B cell (primary cell): ENCODE data around the gene ZNF710. TPM values are rescaled to one million over a fixed set of nuclear protein-coding genes. Genes with fewer than 3 reads are reported as not detected.

Experiments used
- ATAC-seq: fragments of 200-7000 bp; cut with Tn5 transposase; one replicate; pipeline ENCODE4 v1.10.0; 2021; ENCODE audit warnings: low read depth, mild to moderate bottlenecking, moderate number of reproducible peaks, moderate library complexity
- CTCF ChIA-PET: fragments of 350-600 bp; sonication (Branson Sonifier 250); formaldehyde crosslinking; loops from one replicate; lab custom pipeline; 2021; ENCODE audit warnings: antibody characterized with exemption, inconsistent platforms; lab: Charles Lee
- POLR2A ChIA-PET: fragments of 350-600 bp; sonication (Branson Sonifier 250); formaldehyde crosslinking; loops from one replicate; lab custom pipeline; 2021; ENCODE audit warnings: antibody characterized with exemption; lab: Charles Lee
- DNase-seq: peaks from one replicate; pipeline ENCODE4 v3.0.0; 2013
- H2AFZ ChIP-seq: 2 replicates; pipeline ENCODE4 v1.6.1; 2012; ENCODE audit warnings: mild to moderate bottlenecking, low read depth, low read length; ENCODE audit not compliant: insufficient read depth, poor library complexity, severe bottlenecking
- H3K27ac ChIP-seq, 2 donors: 1 replicate in 1 of 2; 2 replicates in 1 of 2; pipeline ENCODE4 v1.5.1; 2012 to 2013; ENCODE audit warnings: low read length in 2 of 2, mild to moderate bottlenecking in 2 of 2, moderate library complexity in 1 of 2
- H3K27me3 ChIP-seq, 4 experiments: fragments of 200-600 bp in 1 of 4; sonication (generic) in 1 of 4; replicated peaks in 1 of 4; 1 replicate in 2 of 4; 2 replicates in 2 of 4; pipeline versions ENCODE4 v1.6.1 to v1.7.0; 2013 to 2016; ENCODE audit warnings: low read length in 3 of 4, mild to moderate bottlenecking in 2 of 4, mixed read lengths in 1 of 4, moderate library complexity in 1 of 4; ENCODE audit not compliant: insufficient read depth in 4 of 4, control insufficient read depth in 3 of 4; ENCODE audit errors: control extremely low read depth in 1 of 4
- H3K36me3 ChIP-seq, 2 experiments: replicated peaks in 1 of 2; 1 replicate in 1 of 2; 2 replicates in 1 of 2; pipeline versions ENCODE4 v1.6.1 to v1.7.1; 2013; ENCODE audit warnings: low read length in 1 of 2; ENCODE audit not compliant: insufficient read depth in 2 of 2, control insufficient read depth in 1 of 2; ENCODE audit errors: control extremely low read depth in 1 of 2, extremely low read depth in 1 of 2
- H3K4me1 ChIP-seq, 2 donors: fragments of 200-600 bp in 1 of 2; sonication (generic) in 1 of 2; 1 replicate in 1 of 2; 2 replicates in 1 of 2; pipeline versions ENCODE4 v1.5.1 to v1.6.1; 2013 to 2017; ENCODE audit warnings: low read length in 2 of 2; ENCODE audit not compliant: control insufficient read depth in 2 of 2, insufficient read depth in 2 of 2
- H3K4me2 ChIP-seq: replicated peaks from 2 replicates; pipeline ENCODE3; 2012; ENCODE audit warnings: mild to moderate bottlenecking, low read depth, low read length; ENCODE audit not compliant: poor library complexity, severe bottlenecking
- H3K4me3 ChIP-seq, 5 experiments: fragments of 200-600 bp in 1 of 5; sonication (generic) in 1 of 5; 1 replicate in 3 of 5; 2 replicates in 2 of 5; pipeline versions ENCODE4 v1.5.1 to v1.7.0; 2011 to 2016; ENCODE audit warnings: low read length in 4 of 5, mild to moderate bottlenecking in 4 of 5, low read depth in 2 of 5, control low read depth in 1 of 5, moderate library complexity in 1 of 5; ENCODE audit not compliant: insufficient read depth in 1 of 5; ENCODE audit errors: control extremely low read depth in 1 of 5, extremely low read depth in 1 of 5
- H3K79me2 ChIP-seq: fragments of 200-600 bp; sonication (generic); one replicate; pipeline ENCODE4 v1.6.0; 2016; ENCODE audit warnings: low read length; ENCODE audit not compliant: control insufficient read depth, insufficient read depth
- H3K9ac ChIP-seq: fragments of 200-600 bp; sonication (generic); 2 replicates; pipeline ENCODE4 v1.6.1; 2017; ENCODE audit warnings: mild to moderate bottlenecking, low read length, moderate library complexity
- H3K9me3 ChIP-seq, 3 donors: one replicate each; pipeline versions ENCODE4 v1.6.1 to v1.7.1; 2013; ENCODE audit warnings: low read length in 2 of 3; ENCODE audit not compliant: control insufficient read depth in 2 of 3, insufficient read depth in 1 of 3; ENCODE audit errors: control extremely low read depth in 1 of 3
- H4K20me1 ChIP-seq: 2 replicates; pipeline ENCODE4 v1.6.0; 2012; ENCODE audit warnings: mild to moderate bottlenecking, low read length; ENCODE audit not compliant: insufficient read depth, control insufficient read depth, poor library complexity, severe bottlenecking
- H3K27ac Mint-ChIP-seq: one replicate; pipeline ENCODE4 v1.8.0; 2021; ENCODE audit warnings: mixed read lengths
- H3K27me3 Mint-ChIP-seq: one replicate; pipeline ENCODE4 v1.8.0; 2021; ENCODE audit warnings: mixed read lengths
- H3K4me1 Mint-ChIP-seq: one replicate; pipeline ENCODE4 v1.8.0; 2021; ENCODE audit warnings: mixed read lengths
- H3K4me3 Mint-ChIP-seq: one replicate; pipeline ENCODE4 v1.8.0; 2021; ENCODE audit warnings: mixed read lengths
- H3K9me3 Mint-ChIP-seq: one replicate; pipeline ENCODE4 v1.8.0; 2022; ENCODE audit warnings: mixed read lengths; ENCODE audit not compliant: insufficient read depth
- EZH2 ChIP-seq: IDR thresholded peaks from 2 replicates; pipeline ENCODE4 v1.6.1; 2012; ENCODE audit warnings: borderline replicate concordance, low read depth, mild to moderate bottlenecking, moderate library complexity, low read length; ENCODE audit not compliant: insufficient read depth, poor library complexity, severe bottlenecking
- WGBS: methylation state at CpG from one replicate; pipeline ENCODE4 v1.1.5; 2013; ENCODE audit warnings: missing lambda C conversion rate; ENCODE audit not compliant: insufficient coverage; 5-methylcytosine and 5-hydroxymethylcytosine counted together
- intact Hi-C: fragments of 100-400 bp; cut with micrococcal nuclease; formaldehyde crosslinking; loops from one replicate; pipeline ENCODE4 v1.10.0; 2022
- polyA plus RNA-seq: library from polyadenylated mRNA; depleted of rRNA; stranded (reverse); fragments of >200 nt; gene quantifications from 2 replicates; pipeline ENCODE4 v1.2.3, GENCODE V29; 2012
- total RNA-seq, 2 donors: library from RNA; stranded (reverse); fragments of 120-200 nt in 1 of 2; gene quantifications; 1 replicate in 1 of 2; 2 replicates in 1 of 2; pipeline versions ENCODE4 v1.2.3 to v1.2.4, GENCODE V29; 2013 to 2022
- TF ChIP-seq, protein P1 (sequence below): fragments of 200-600 bp; IDR thresholded peaks from one replicate; pipeline ENCODE4 v1.8.0; 2022; ENCODE audit warnings: antibody characterized with exemption, mild to moderate bottlenecking

Gene ZNF710
- total and polyA plus RNA-seq, 2 donors (not counting 1 experiment from before 2014, with no cell fraction given): 8.7 to 38.7 TPM

DNA sequence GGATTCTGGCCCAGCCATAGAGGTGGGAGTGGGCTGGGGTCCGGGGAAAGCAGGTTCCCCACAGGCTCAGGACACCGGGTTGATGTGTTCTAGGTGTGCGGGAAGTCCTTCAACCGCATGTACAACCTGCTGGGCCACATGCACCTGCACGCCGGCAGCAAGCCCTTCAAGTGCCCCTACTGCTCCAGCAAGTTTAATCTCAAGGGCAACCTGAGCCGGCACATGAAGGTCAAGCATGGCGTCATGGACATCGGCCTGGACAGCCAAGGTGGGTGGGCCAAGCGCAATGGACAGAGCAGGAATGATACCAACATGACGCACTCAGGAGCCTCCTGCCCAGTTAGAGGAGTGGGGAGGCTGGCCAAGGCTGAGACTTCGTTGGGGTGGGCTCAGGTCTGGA is 72.9 kb downstream of the ZNF710 start:
- Histone ChIP-seq H2AFZ (no peak overlapping the region), H3K36me3 (peaks cover 0 to 27% of the 10 kb centered on the region in 2 experiments), H3K4me3 (no peak overlapping the region), H3K4me1 (peaks cover 0 to 7% of the 10 kb centered on the region in 2 donors), H4K20me1 (peaks cover 8% of the 10 kb centered on the region), H3K4me2 (no peak overlapping the region), H3K9me3 (no peaks in the 10 kb centered on the region), H3K27ac (no peak overlapping the region), H3K27me3 (no peaks in the 10 kb centered on the region), H3K9ac (no peak overlapping the region), H3K79me2 (peaks cover 30% of the 10 kb centered on the region)
- intact Hi-C loops: no loop called here
- DNase-seq (no peak), ATAC-seq (no peak)
- ChIA-PET CTCF (interaction anchor here (0.7 kb wide), 1 partner anchor 102 kb away, joined by 4 read pairs; no protein-coding TSS in a partner anchor), POLR2A (no interaction called here)
- TF ChIP-seq, protein P1, sequence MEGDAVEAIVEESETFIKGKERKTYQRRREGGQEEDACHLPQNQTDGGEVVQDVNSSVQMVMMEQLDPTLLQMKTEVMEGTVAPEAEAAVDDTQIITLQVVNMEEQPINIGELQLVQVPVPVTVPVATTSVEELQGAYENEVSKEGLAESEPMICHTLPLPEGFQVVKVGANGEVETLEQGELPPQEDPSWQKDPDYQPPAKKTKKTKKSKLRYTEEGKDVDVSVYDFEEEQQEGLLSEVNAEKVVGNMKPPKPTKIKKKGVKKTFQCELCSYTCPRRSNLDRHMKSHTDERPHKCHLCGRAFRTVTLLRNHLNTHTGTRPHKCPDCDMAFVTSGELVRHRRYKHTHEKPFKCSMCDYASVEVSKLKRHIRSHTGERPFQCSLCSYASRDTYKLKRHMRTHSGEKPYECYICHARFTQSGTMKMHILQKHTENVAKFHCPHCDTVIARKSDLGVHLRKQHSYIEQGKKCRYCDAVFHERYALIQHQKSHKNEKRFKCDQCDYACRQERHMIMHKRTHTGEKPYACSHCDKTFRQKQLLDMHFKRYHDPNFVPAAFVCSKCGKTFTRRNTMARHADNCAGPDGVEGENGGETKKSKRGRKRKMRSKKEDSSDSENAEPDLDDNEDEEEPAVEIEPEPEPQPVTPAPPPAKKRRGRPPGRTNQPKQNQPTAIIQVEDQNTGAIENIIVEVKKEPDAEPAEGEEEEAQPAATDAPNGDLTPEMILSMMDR: no peak
- TF ChIP-seq EZH2: no peak
- WGBS: 100% methylated on average over 11 of the region's 12 CpGs
- Mint-ChIP-seq H3K27me3 (no peaks in the 10 kb centered on the region), H3K4me1 (peaks cover 4% of the 10 kb centered on the region), H3K27ac (no peak overlapping the region), H3K9me3 (no peaks in the 10 kb centered on the region), H3K4me3 (no peak overlapping the region)

DNA sequence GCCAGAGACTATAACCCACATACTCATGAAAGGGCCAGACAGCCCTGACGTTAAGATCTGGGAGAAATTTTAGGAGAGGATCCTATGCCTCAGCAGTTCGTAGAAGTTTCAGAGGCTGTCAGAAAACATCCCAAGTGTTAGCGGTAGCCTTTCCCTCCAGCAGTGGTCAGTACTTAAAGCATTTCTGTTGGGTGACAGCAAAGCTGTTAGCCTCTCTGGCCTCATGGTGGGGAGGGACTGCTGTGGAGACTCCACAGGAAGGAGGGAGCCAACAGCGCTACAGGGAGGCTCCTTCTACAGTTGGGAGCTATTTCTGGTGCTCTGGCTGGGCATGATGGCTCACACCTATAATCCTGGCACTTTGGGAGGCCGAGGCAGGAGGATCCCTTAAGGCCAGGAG is 73.8 kb downstream of the ZNF710 start:
- Mint-ChIP-seq H3K27me3 (no peaks in the 10 kb centered on the region), H3K4me1 (peaks cover 4% of the 10 kb centered on the region), H3K4me3 (no peak overlapping the region), H3K9me3 (no peaks in the 10 kb centered on the region), H3K27ac (no peak overlapping the region)
- no peak overlapping the region for H3K4me3 ChIP-seq
- no peaks in the 10 kb centered on the region for H3K9me3 ChIP-seq
- H3K27ac ChIP-seq: no peak overlapping the region
- H3K79me2 ChIP-seq: peaks cover 21% of the 10 kb centered on the region
- WGBS: 94% methylated on average over 3 of the region's 5 CpGs
- DNase-seq (no peak), ATAC-seq (no peak)
- ChIA-PET CTCF (interaction anchor here (0.5 to 2.4 kb wide), 5 partner anchors 10 to 200 kb away, joined by 3 to 13 read pairs (median 4); no protein-coding TSS in a partner anchor), POLR2A (interaction anchor here (0.5 kb wide), 1 partner anchor 189 kb away, joined by 5 read pairs; no protein-coding TSS in a partner anchor)
- no peak overlapping the region for H3K9ac ChIP-seq
- peaks cover 0 to 7% of the 10 kb centered on the region in 2 donors for H3K4me1 ChIP-seq
- H3K27me3 ChIP-seq: no peaks in the 10 kb centered on the region
- peaks cover 8% of the 10 kb centered on the region for H4K20me1 ChIP-seq
- H3K4me2 ChIP-seq: no peak overlapping the region
- intact Hi-C loops: no loop called here
- H2AFZ ChIP-seq: no peak overlapping the region
- TF ChIP-seq EZH2: no peak
- TF ChIP-seq, protein P1: no peak
- peaks cover 0 to 31% of the 10 kb centered on the region in 2 experiments for H3K36me3 ChIP-seq
